Uterus (tissue), 2 donors: ENCODE data around the gene ARHGAP8.

ENCODE experiments used
- CTCF ChIP-seq, 4 experiments: fragments of 200-600 bp in 2 of 4; fragments of 450-650 bp in 2 of 4; sonication (generic) in 2 of 4; IDR thresholded peaks; one replicate each; pipeline ENCODE4 v1.5.1; 2016 to 2019; ENCODE audit warnings: antibody characterized with exemption in 4 of 4, mild to moderate bottlenecking in 2 of 4, moderate library complexity in 1 of 4
- POLR2A ChIP-seq, 2 donors: fragments of 450-650 bp; IDR thresholded peaks; one replicate each; pipeline ENCODE4 v1.6.1; 2016; ENCODE audit warnings: antibody characterized with exemption in 2 of 2, mild to moderate bottlenecking in 1 of 2, moderate library complexity in 1 of 2

DNA sequence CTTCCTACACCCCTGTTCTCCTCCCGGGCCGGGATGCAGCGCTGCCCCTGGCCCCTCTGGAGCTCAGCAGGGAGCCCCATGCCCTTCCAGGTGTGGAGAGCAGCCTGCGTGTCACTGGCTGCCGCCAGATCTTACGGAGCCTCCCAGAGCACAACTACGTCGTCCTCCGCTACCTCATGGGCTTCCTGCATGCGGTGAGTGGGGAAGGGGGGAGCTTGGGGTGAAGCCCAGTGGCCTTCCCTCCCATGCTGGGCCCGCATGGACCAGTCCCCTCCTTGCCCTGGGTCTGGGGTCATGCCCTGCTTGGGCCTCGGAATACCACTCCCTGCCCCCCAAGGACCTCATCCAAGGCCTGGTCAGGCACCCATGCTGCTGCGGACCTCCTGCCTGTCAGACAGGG lies 107.3 kb downstream of the ARHGAP8 start:
- TF ChIP-seq CTCF (IDR thresholded peaks at IDR 0.05) (no peak), POLR2A (IDR thresholded peaks at IDR 0.05) (no peak)
